Fibroblast of lung (primary cell): ENCODE measurements around the gene NKX6-2. TPM values are rescaled to one million over a fixed set of nuclear protein-coding genes. Genes with fewer than 3 reads are reported as not detected.
"Not testable (repeated sequence)": the region's sequence is repeated elsewhere in the genome, so short reads cannot be mapped to it uniquely, and the experiment has no call there.

Experiments used
- DNase-seq, 2 donors: peaks; one replicate each; pipeline versions ENCODE4 v3.0.0 to v3.0.0-alpha.2; 2010; ENCODE audit warnings: low read depth in 2 of 2
- H2AFZ ChIP-seq: 2 replicates; pipeline ENCODE4 v1.5.1; 2012; ENCODE audit warnings: low read length, control low read depth, inconsistent platforms
- H3K27ac ChIP-seq: 2 replicates; pipeline ENCODE4 v1.5.1; 2011; ENCODE audit warnings: low read length, control low read depth; ENCODE audit not compliant: insufficient read depth
- H3K27me3 ChIP-seq: 2 replicates; pipeline ENCODE4 v1.5.1; 2011; ENCODE audit warnings: mild to moderate bottlenecking, low read length; ENCODE audit not compliant: control insufficient read depth, insufficient read depth
- H3K36me3 ChIP-seq: 2 replicates; pipeline ENCODE4 v1.5.1; 2011; ENCODE audit warnings: low read length; ENCODE audit not compliant: control insufficient read depth, insufficient read depth
- H3K4me1 ChIP-seq: 2 replicates; pipeline ENCODE4 v1.5.1; 2011; ENCODE audit warnings: low read length; ENCODE audit not compliant: control insufficient read depth, insufficient read depth; ENCODE audit errors: extremely low read depth
- H3K4me2 ChIP-seq: 2 replicates; pipeline ENCODE4 v1.5.1; 2011; ENCODE audit warnings: low read length, control low read depth; ENCODE audit not compliant: insufficient read depth; ENCODE audit errors: extremely low read depth
- H3K4me3 ChIP-seq, 4 experiments: fragments of 200-600 bp in 1 of 4; sonication (generic) in 1 of 4; replicated peaks in 1 of 4; 2 replicates each; pipeline ENCODE4 v1.5.1; 2011 to 2016; ENCODE audit warnings: low read length in 4 of 4, low read depth in 3 of 4, mild to moderate bottlenecking in 3 of 4, control low read depth in 2 of 4, inconsistent platforms in 1 of 4, mixed read lengths in 1 of 4; ENCODE audit not compliant: insufficient read depth in 1 of 4; ENCODE audit errors: control extremely low read depth in 1 of 4
- H3K79me2 ChIP-seq: 2 replicates; pipeline ENCODE4 v1.5.1; 2012; ENCODE audit warnings: mild to moderate bottlenecking, low read length, inconsistent platforms; ENCODE audit not compliant: control insufficient read depth, insufficient read depth
- H3K9ac ChIP-seq: 2 replicates; pipeline ENCODE4 v1.5.1; 2011; ENCODE audit warnings: mild to moderate bottlenecking, low read length, control low read depth; ENCODE audit not compliant: insufficient read depth
- H3K9me3 ChIP-seq: 2 replicates; pipeline ENCODE4 v1.5.1; 2012; ENCODE audit warnings: low read depth, low read length; ENCODE audit not compliant: control insufficient read depth, insufficient read depth
- H4K20me1 ChIP-seq: 2 replicates; pipeline ENCODE4 v1.5.1; 2011; ENCODE audit warnings: low read length; ENCODE audit not compliant: control insufficient read depth, insufficient read depth; ENCODE audit errors: extremely low read depth
- CTCF ChIP-seq, 2 donors: IDR thresholded peaks in 1 of 2; conservative IDR thresholded peaks in 1 of 2; 1 replicate in 1 of 2; 2 replicates in 1 of 2; pipeline ENCODE4 v1.5.1; 2011 to 2012; ENCODE audit warnings: low read length in 2 of 2, control low read depth in 1 of 2, inconsistent platforms in 1 of 2, low read depth in 1 of 2, mild to moderate bottlenecking in 1 of 2
- EZH2 ChIP-seq: IDR thresholded peaks from 2 replicates; pipeline ENCODE4 v1.5.1; 2012; ENCODE audit warnings: low read length, control low read depth, mild to moderate bottlenecking; ENCODE audit errors: missing control alignments
- polyA plus RNA-seq, 2 donors: library from polyadenylated mRNA; depleted of rRNA in 1 of 2; stranded (reverse) in 1 of 2; unstranded in 1 of 2; fragments of >200 nt; gene quantifications; 2 replicates each; pipeline ENCODE4 v1.2.1, GENCODE V29; 2011 to 2012; ENCODE audit warnings: missing spikeins in 1 of 2
- total RNA-seq: library from RNA; depleted of rRNA; stranded (reverse); fragments of >200 nt; gene quantifications from 2 replicates; pipeline ENCODE4 v1.2.1, GENCODE V29; 2014

NKX6-2 gene
- total and polyA plus RNA-seq, 2 donors (not counting 1 experiment from before 2014, with no cell fraction given): not detected

DNA sequence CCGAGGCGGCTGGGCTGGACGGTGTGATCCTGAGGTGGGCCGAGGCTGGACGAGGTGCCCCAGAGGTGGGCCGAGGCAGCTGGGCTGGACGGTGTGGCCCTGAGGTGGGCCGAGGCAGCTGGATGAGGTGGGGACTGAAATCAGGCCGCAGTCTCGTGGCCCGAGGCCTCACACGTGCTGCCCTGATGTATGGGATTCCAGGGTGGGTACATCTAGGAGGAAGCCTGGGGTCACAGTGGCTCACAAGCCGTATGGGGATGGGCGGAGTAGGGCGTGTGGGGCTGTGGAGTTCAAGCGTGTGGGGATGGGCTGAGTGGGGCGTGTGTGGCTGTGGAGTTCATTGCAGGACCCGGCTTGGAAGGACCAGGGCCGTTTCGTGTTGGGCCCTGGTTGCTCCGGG lies 12.5 kb upstream of the NKX6-2 start:
- DNase-seq: no peak
- TF ChIP-seq CTCF (conservative IDR thresholded peaks at IDR 0.05 in 1 of 2, IDR thresholded peaks at IDR 0.05 in 1 of 2; ENCODE audit: low read depth in 1 of 2, low read length in 2 of 2) (no peak), EZH2 (no peak)
- Histone ChIP-seq H3K36me3 (no peaks in the 10 kb centered on the region), H3K4me2 (no peak overlapping the region), H2AFZ (no peak overlapping the region), H3K79me2 (no peaks in the 10 kb centered on the region), H3K4me1 (no peaks in the 10 kb centered on the region), H3K27me3 (no peaks in the 10 kb centered on the region), H3K4me3 (no peak overlapping the region), H4K20me1 (no peaks in the 10 kb centered on the region), H3K9ac (no peak overlapping the region), H3K27ac (no peak overlapping the region), H3K9me3 (no peaks in the 10 kb centered on the region)

- not testable (repeated sequence) for H2AFZ ChIP-seq, H3K79me2 ChIP-seq, H3K4me3 ChIP-seq, H3K9me3 ChIP-seq, H3K27me3 ChIP-seq, H4K20me1 ChIP-seq, H3K27ac ChIP-seq, DNase-seq, H3K9ac ChIP-seq, H3K4me1 ChIP-seq, H3K4me2 ChIP-seq, H3K36me3 ChIP-seq
Observed at GRCh38 chr10:132797986-132798385, 12.0 kb upstream of the NKX6-2 start.

- Histone ChIP-seq H3K4me1 (no peaks in the 10 kb centered on the region), H2AFZ (no peak overlapping the region), H4K20me1 (no peaks in the 10 kb centered on the region), H3K4me3 (no peak overlapping the region), H3K4me2 (no peak overlapping the region), H3K27me3 (no peaks in the 10 kb centered on the region), H3K9me3 (no peaks in the 10 kb centered on the region), H3K79me2 (no peaks in the 10 kb centered on the region), H3K9ac (no peak overlapping the region), H3K27ac (no peak overlapping the region), H3K36me3 (no peaks in the 10 kb centered on the region)
- DNase-seq: no peak
- TF ChIP-seq EZH2 (no peak), CTCF (conservative IDR thresholded peaks at IDR 0.05 in 1 of 2, IDR thresholded peaks at IDR 0.05 in 1 of 2; ENCODE audit: low read depth in 1 of 2, low read length in 2 of 2) (no peak)
Observed at GRCh38 chr10:132796846-132797245, 10.9 kb upstream of the NKX6-2 start.
